PFSK-1 (cell line): Measurements from ENCODE around the gene KIAA0040.

Experiments
- FOXP2 ChIP-seq: optimal IDR thresholded peaks from 2 replicates; pipeline ENCODE3; 2011; ENCODE audit warnings: borderline replicate concordance, control low read depth, inconsistent platforms; ENCODE audit not compliant: insufficient read depth; ENCODE audit errors: extremely low read length, extremely low read depth
- POLR2AphosphoS5 ChIP-seq: IDR thresholded peaks from 2 replicates; pipeline ENCODE4 v1.6.1; 2012; ENCODE audit warnings: low read depth, mild to moderate bottlenecking, control low read depth, low read length, moderate library complexity
- REST ChIP-seq, 2 experiments: IDR thresholded peaks; 2 replicates each; pipeline versions ENCODE4 v1.6.1 to v1.8.0; 2011 to 2012; ENCODE audit warnings: low read depth in 2 of 2, low read length in 2 of 2, control low read depth in 1 of 2, inconsistent platforms in 1 of 2, mild to moderate bottlenecking in 1 of 2, moderate library complexity in 1 of 2; ENCODE audit not compliant: insufficient read depth in 1 of 2
- SIN3A ChIP-seq: IDR thresholded peaks from 2 replicates; pipeline ENCODE4 v1.6.1; 2012; ENCODE audit warnings: mild to moderate bottlenecking, low read length, moderate library complexity, borderline replicate concordance; ENCODE audit not compliant: insufficient read depth
- TAF1 ChIP-seq: IDR thresholded peaks from 2 replicates; pipeline ENCODE4 v1.6.1; 2012; ENCODE audit warnings: low read length, control low read depth, borderline replicate concordance; ENCODE audit not compliant: insufficient read depth

The KIAA0040 gene

GRCh38 chr1:175129997-175130648 lies 62.5 kb downstream of the KIAA0040 start:
- TF ChIP-seq SIN3A (no peak), FOXP2 (no peak), POLR2AphosphoS5 (no peak), REST (IDR thresholded peaks at IDR 0.05; ENCODE audit: insufficient read depth in 1 of 2, low read depth in 2 of 2, low read length in 2 of 2) (peak in 1 of 2 experiments; percentile 74; a peak in 2 of 4 replicates), TAF1 (peak; percentile 66; the same call in 1 of the 2 replicates)

GRCh38 chr1:175129644-175129996 lies 63.0 kb downstream of the KIAA0040 start:
- TF ChIP-seq SIN3A: 0 out of 2 replicates have a peak, but pooled peaks have one; percentile 37
- TF ChIP-seq REST (IDR thresholded peaks at IDR 0.05; ENCODE audit: insufficient read depth in 1 of 2, low read depth in 2 of 2, low read length in 2 of 2): no peak; a peak in 1 of 4 replicates
- no peak for TF ChIP-seq FOXP2
- no peak for TF ChIP-seq POLR2AphosphoS5
- no peak for TF ChIP-seq TAF1

- TF ChIP-seq POLR2AphosphoS5: no peak
- no peak for TF ChIP-seq SIN3A
- TF ChIP-seq TAF1: no peak
- TF ChIP-seq REST (IDR thresholded peaks at IDR 0.05; ENCODE audit: insufficient read depth in 1 of 2, low read depth in 2 of 2, low read length in 2 of 2): no peak
- TF ChIP-seq FOXP2: no peak
Measured at GRCh38 chr1:175129182-175129581, 63.4 kb downstream of the KIAA0040 start.

- TF ChIP-seq REST (IDR thresholded peaks at IDR 0.05; ENCODE audit: insufficient read depth in 1 of 2, low read depth in 2 of 2, low read length in 2 of 2): no peak
- no peak for TF ChIP-seq POLR2AphosphoS5
- no peak for TF ChIP-seq SIN3A
- no peak for TF ChIP-seq TAF1
- TF ChIP-seq FOXP2: no peak
Measured at GRCh38 chr1:175128523-175128922, 64.1 kb downstream of the KIAA0040 start.

GRCh38 chr1:175127565-175127964 lies 65.0 kb downstream of the KIAA0040 start:
- no peak for TF ChIP-seq REST (IDR thresholded peaks at IDR 0.05; ENCODE audit: insufficient read depth in 1 of 2, low read depth in 2 of 2, low read length in 2 of 2)
- no peak for TF ChIP-seq POLR2AphosphoS5
- TF ChIP-seq SIN3A: no peak
- no peak for TF ChIP-seq FOXP2
- TF ChIP-seq TAF1: no peak
